SH-SY5Y (cell line): ENCODE data around the gene M6PR.

Experiments used
- GATA2 ChIP-seq: IDR thresholded peaks from 2 replicates; pipeline ENCODE4 v1.6.1; 2011; ENCODE audit warnings: mild to moderate bottlenecking, low read depth, low read length
- GATA3 ChIP-seq: IDR thresholded peaks from 2 replicates; pipeline ENCODE4 v1.6.1; 2011; ENCODE audit warnings: low read depth, mild to moderate bottlenecking, low read length, moderate library complexity

DNA sequence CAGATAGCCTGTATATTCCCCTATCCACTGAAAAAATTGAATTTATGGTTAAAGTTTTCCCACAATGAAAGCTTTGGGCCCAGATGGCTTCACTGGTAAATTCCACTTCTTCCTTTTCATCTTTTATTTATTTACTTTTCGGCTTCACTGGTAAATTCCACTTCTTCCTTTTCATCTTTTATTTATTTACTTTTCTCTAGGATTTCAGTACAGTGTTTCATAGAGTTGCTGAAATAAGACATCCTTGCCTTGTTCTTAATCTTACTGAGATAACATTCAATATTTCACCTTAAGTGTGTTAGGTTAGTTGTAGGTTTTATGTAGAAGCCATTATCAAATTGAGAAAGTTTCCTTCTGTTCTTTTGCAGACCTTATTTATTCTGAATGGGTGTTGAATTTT is 21.0 kb upstream of the M6PR start:
- no peak for TF ChIP-seq GATA2
- TF ChIP-seq GATA3, result no peak
